Fibroblast of lung (primary cell): ENCODE data around the gene SENP1.

ENCODE experiments used
- CTCF ChIP-seq, 2 donors: IDR thresholded peaks in 1 of 2; conservative IDR thresholded peaks in 1 of 2; 1 replicate in 1 of 2; 2 replicates in 1 of 2; pipeline ENCODE4 v1.5.1; 2011 to 2012; ENCODE audit warnings: low read length in 2 of 2, control low read depth in 1 of 2, inconsistent platforms in 1 of 2, low read depth in 1 of 2, mild to moderate bottlenecking in 1 of 2
- EZH2 ChIP-seq: IDR thresholded peaks from 2 replicates; pipeline ENCODE4 v1.5.1; 2012; ENCODE audit warnings: low read length, control low read depth, mild to moderate bottlenecking; ENCODE audit errors: missing control alignments

GRCh38 chr12:48045061-48045846 is 60.6 kb downstream of the SENP1 start:
- TF ChIP-seq CTCF (conservative IDR thresholded peaks at IDR 0.05 in 1 of 2, IDR thresholded peaks at IDR 0.05 in 1 of 2; ENCODE audit: low read depth in 1 of 2, low read length in 2 of 2) (no peak), EZH2 (no peak)
